SK-N-SH (cell line): ENCODE data around the gene RGS17. TPM values are rescaled to one million over a fixed set of nuclear protein-coding genes. Genes with fewer than 3 reads are reported as not detected.

Experiments
- CTCF ChIA-PET: fragments of 300-600, 350-600 bp; formaldehyde crosslinking; extraction: SDS; loops from one replicate; lab custom pipeline; 2021; lab: Yijun Ruan, JAX
- POLR2A ChIA-PET: fragments of 350-600 bp; sonication (Branson Sonifier 250); formaldehyde crosslinking; extraction: SDS; loops from one replicate; lab custom pipeline; 2020; ENCODE audit warnings: antibody characterized with exemption, inconsistent platforms; lab: Yijun Ruan, JAX
- DNase-seq: peaks from one replicate; pipeline ENCODE4 v3.0.0; 2012
- H2AFZ ChIP-seq: fragments of 200-600 bp; sonication (generic); 2 replicates; pipeline ENCODE4 v1.8.1; 2016; ENCODE audit warnings: antibody characterized with exemption, mild to moderate bottlenecking, low read depth
- H3F3A ChIP-seq: fragments of 200-600 bp; sonication (generic); replicated peaks from 2 replicates; pipeline ENCODE3; 2016; ENCODE audit warnings: antibody characterized with exemption, mild to moderate bottlenecking; ENCODE audit not compliant: insufficient read depth
- H3K27ac ChIP-seq, 2 experiments: fragments of 200-500 bp in 1 of 2; fragments of 200-600 bp in 1 of 2; sonication (Bioruptor generic) in 1 of 2; sonication (generic), shearing (Covaris generic) in 1 of 2; 2 replicates each; pipeline versions ENCODE4 v1.5.1 to v1.6.1; 2014 to 2016; ENCODE audit warnings: low read depth in 2 of 2, inconsistent platforms in 1 of 2, low read length in 1 of 2, mild to moderate bottlenecking in 1 of 2, mixed read lengths in 1 of 2
- H3K27me3 ChIP-seq: fragments of 200-600 bp; sonication (generic), shearing (Covaris generic); 2 replicates; pipeline ENCODE4 v1.6.1; 2016; ENCODE audit warnings: mixed run types; ENCODE audit not compliant: insufficient read depth
- H3K36me3 ChIP-seq, 2 experiments: fragments of 200-500 bp in 1 of 2; fragments of 200-600 bp in 1 of 2; sonication (Bioruptor generic) in 1 of 2; sonication (generic) in 1 of 2; replicated peaks in 1 of 2; 2 replicates each; pipeline versions ENCODE3 to v1.5.1; 2014 to 2016; ENCODE audit warnings: low read length in 1 of 2, mild to moderate bottlenecking in 1 of 2; ENCODE audit not compliant: insufficient read depth in 2 of 2, control insufficient read depth in 1 of 2
- H3K4me1 ChIP-seq, 2 experiments: fragments of 200-500 bp in 1 of 2; fragments of 200-600 bp in 1 of 2; sonication (Bioruptor generic) in 1 of 2; sonication (generic), shearing (Covaris generic) in 1 of 2; 2 replicates each; pipeline versions ENCODE4 v1.5.1 to v1.6.1; 2014 to 2016; ENCODE audit warnings: low read depth in 1 of 2, low read length in 1 of 2, mixed run types in 1 of 2; ENCODE audit not compliant: insufficient read depth in 2 of 2, control insufficient read depth in 1 of 2
- H3K4me2 ChIP-seq: fragments of 200-600 bp; sonication (generic), shearing (Covaris generic); 2 replicates; pipeline ENCODE4 v1.6.1; 2017; ENCODE audit warnings: mixed run types
- H3K4me3 ChIP-seq, 2 experiments: fragments of 200-500 bp in 1 of 2; fragments of 200-600 bp in 1 of 2; sonication (Bioruptor generic) in 1 of 2; sonication (generic), shearing (Covaris generic) in 1 of 2; 2 replicates each; pipeline versions ENCODE4 v1.5.1 to v1.8.1; 2014 to 2016; ENCODE audit warnings: low read depth in 2 of 2, inconsistent platforms in 1 of 2, low read length in 1 of 2, mild to moderate bottlenecking in 1 of 2, mixed read lengths in 1 of 2, moderate library complexity in 1 of 2
- H3K79me2 ChIP-seq: fragments of 200-600 bp; sonication (generic); 2 replicates; pipeline ENCODE4 v1.8.1; 2017; ENCODE audit warnings: mild to moderate bottlenecking; ENCODE audit not compliant: insufficient read depth
- H3K9ac ChIP-seq: fragments of 200-600 bp; sonication (generic); 2 replicates; pipeline ENCODE4 v1.6.1; 2017; ENCODE audit warnings: mixed run types
- H3K9me2 ChIP-seq: fragments of 200-600 bp; sonication (generic); 2 replicates; pipeline ENCODE4 v1.6.1; 2017; ENCODE audit warnings: mixed run types
- H3K9me3 ChIP-seq: fragments of 200-600 bp; sonication (generic); 2 replicates; pipeline ENCODE4 v1.6.1; 2017; ENCODE audit warnings: mixed run types, mild to moderate bottlenecking, moderate library complexity
- H4K20me1 ChIP-seq: fragments of 200-600 bp; sonication (generic); 2 replicates; pipeline ENCODE4 v1.6.1; 2017; ENCODE audit warnings: mild to moderate bottlenecking, mixed run types; ENCODE audit not compliant: insufficient read depth
- CHD2 ChIP-seq: fragments of 150-350 bp; IDR thresholded peaks from 2 replicates; pipeline ENCODE4 v1.6.1; 2018; ENCODE audit warnings: low read length; ENCODE audit not compliant: partially characterized antibody
- CTCF ChIP-seq: fragments of 200-600 bp; sonication (generic); IDR thresholded peaks from 2 replicates; pipeline ENCODE4 v1.6.1; 2017; ENCODE audit warnings: antibody characterized with exemption, mild to moderate bottlenecking, moderate library complexity
- ELF1 ChIP-seq: IDR thresholded peaks from 2 replicates; pipeline ENCODE4 v1.4.0; 2012
- FOSL2 ChIP-seq: IDR thresholded peaks from 2 replicates; pipeline ENCODE4 v1.4.0; 2012; ENCODE audit warnings: low read depth, mild to moderate bottlenecking, moderate library complexity, borderline replicate concordance
- FOXJ3 ChIP-seq: sonication (generic); formaldehyde crosslinking; IDR thresholded peaks from 2 replicates; pipeline ENCODE4 v1.5.1; 2020; ENCODE audit warnings: mild to moderate bottlenecking, missing genetic modification reagents
- FOXM1 ChIP-seq: IDR thresholded peaks from 2 replicates; pipeline ENCODE4 v1.4.0; 2012; ENCODE audit warnings: low read depth, mild to moderate bottlenecking
- GABPA ChIP-seq: IDR thresholded peaks from 2 replicates; pipeline ENCODE4 v1.4.0; 2012; ENCODE audit warnings: low read depth, mild to moderate bottlenecking
- GATA2 ChIP-seq: sonication (generic); formaldehyde crosslinking; IDR thresholded peaks from 2 replicates; pipeline ENCODE4 v1.5.0; 2020; ENCODE audit warnings: mild to moderate bottlenecking, missing genetic modification reagents
- JUND ChIP-seq: IDR thresholded peaks from 2 replicates; pipeline ENCODE4 v1.4.0; 2012
- MEF2A ChIP-seq: IDR thresholded peaks from 2 replicates; pipeline ENCODE4 v1.4.0; 2012; ENCODE audit warnings: low read depth, borderline replicate concordance
- MXI1 ChIP-seq: IDR thresholded peaks from 2 replicates; pipeline ENCODE4 v1.6.1; 2012; ENCODE audit warnings: mild to moderate bottlenecking, low read depth, low read length, improper control_type of control experiment
- NFIC ChIP-seq: IDR thresholded peaks from 2 replicates; pipeline ENCODE4 v1.4.0; 2012; ENCODE audit warnings: borderline replicate concordance
- NRF1 ChIP-seq: IDR thresholded peaks from 2 replicates; pipeline ENCODE4 v1.6.1; 2012; ENCODE audit warnings: low read depth, mild to moderate bottlenecking, low read length
- POLR2AphosphoS5 ChIP-seq: IDR thresholded peaks from 2 replicates; pipeline ENCODE4 v1.6.1; 2012; ENCODE audit warnings: low read depth, low read length
- REST ChIP-seq: IDR thresholded peaks from 2 replicates; pipeline ENCODE4 v1.6.1; 2012; ENCODE audit warnings: mild to moderate bottlenecking, low read depth, low read length, moderate library complexity
- RFX5 ChIP-seq: IDR thresholded peaks from 2 replicates; pipeline ENCODE4 v1.6.1; 2012; ENCODE audit warnings: mild to moderate bottlenecking, improper control_type of control experiment, low read length
- RXRA ChIP-seq: IDR thresholded peaks from 2 replicates; pipeline ENCODE4 v1.4.0; 2012; ENCODE audit warnings: low read depth, mild to moderate bottlenecking, borderline replicate concordance
- SIN3A ChIP-seq: IDR thresholded peaks from 2 replicates; pipeline ENCODE4 v1.6.1; 2012; ENCODE audit warnings: low read depth, mild to moderate bottlenecking, low read length, moderate library complexity, borderline replicate concordance
- SMC3 ChIP-seq: IDR thresholded peaks from 2 replicates; pipeline ENCODE4 v1.6.1; 2012; ENCODE audit warnings: low read depth, low read length, improper control_type of control experiment
- TAF1 ChIP-seq: IDR thresholded peaks from 2 replicates; pipeline ENCODE4 v1.6.1; 2012; ENCODE audit warnings: low read depth, mild to moderate bottlenecking, low read length, moderate library complexity, borderline replicate concordance
- TCF12 ChIP-seq: IDR thresholded peaks from 2 replicates; pipeline ENCODE4 v1.4.0; 2012
- YY1 ChIP-seq: IDR thresholded peaks from 2 replicates; pipeline ENCODE4 v1.4.0; 2012; ENCODE audit warnings: low read depth, mild to moderate bottlenecking
- WGBS: methylation state at CpG from one replicate; pipeline ENCODE4 v1.1.6; 2017; ENCODE audit warnings: low lambda C conversion rate; 5-methylcytosine and 5-hydroxymethylcytosine counted together
- polyA plus RNA-seq, 3 experiments: library from polyadenylated mRNA; depleted of rRNA; stranded (reverse); fragments of >200 nt; gene quantifications; 2 replicates each; pipeline ENCODE4 v1.2.3, GENCODE V29; 2012
- TF ChIP-seq, protein P1 (sequence below): fragments of 150-350 bp; IDR thresholded peaks from 2 replicates; pipeline ENCODE4 v1.6.1; 2016; ENCODE audit warnings: mild to moderate bottlenecking, low read depth, low read length
- TF ChIP-seq, protein P2 (sequence below): fragments of 150-350 bp; IDR thresholded peaks from 2 replicates; pipeline ENCODE4 v1.6.1; 2017; ENCODE audit warnings: antibody characterized with exemption, low read length, low read depth, borderline replicate concordance
- TF ChIP-seq, protein P3 (sequence below): IDR thresholded peaks from 2 replicates; pipeline ENCODE4 v1.4.0; 2012; ENCODE audit warnings: low read depth, borderline replicate concordance

The RGS17 gene
- polyA plus RNA-seq, 1 of the 3 experiments (the other 2 are of a cell fraction) = 1.4 TPM

- peak overlapping the region; percentile 68; the same call in 1 of the 2 replicates for H3K4me2 ChIP-seq
- no peaks in the 10 kb centered on the region for H3K27me3 ChIP-seq
- H2AFZ ChIP-seq = peak overlapping the region; percentile 78; the same call in 1 of the 2 replicates
- H3K36me3 ChIP-seq = peaks cover 0 to 2% of the 10 kb centered on the region in 2 experiments
- H3K9me3 ChIP-seq = no peaks in the 10 kb centered on the region
- DNase-seq = no peak
- H3K27ac ChIP-seq = peak overlapping the region; percentile 43 to 87
- 0 out of 2 replicates have a peak, but pooled peaks cover 4% of the 10 kb centered on the region for H3K79me2 ChIP-seq
- peak overlapping the region in 1 of 2 experiments; percentile 25; a peak in 3 of 4 replicates for H3K4me3 ChIP-seq
- H3K9me2 ChIP-seq = no peaks in the 10 kb centered on the region; the same call in 1 of the 2 replicates
- H3K4me1 ChIP-seq = peaks cover 5 to 9% of the 10 kb centered on the region in 2 experiments; a peak in 2 of 4 replicates
- ChIA-PET POLR2A (no interaction called here), CTCF (interaction anchor here (0.6 to 0.9 kb wide), 2 partner anchors 15 to 81 kb away, joined by 3 to 4 read pairs; no protein-coding TSS in a partner anchor)
- no peaks in the 10 kb centered on the region for H4K20me1 ChIP-seq
- H3F3A ChIP-seq = peaks cover 32% of the 10 kb centered on the region
- H3K9ac ChIP-seq = no peak overlapping the region; the same call in 1 of the 2 replicates
- 47% methylated on average over 9 of the region's 9 CpGs for WGBS
- TF ChIP-seq, protein P1, sequence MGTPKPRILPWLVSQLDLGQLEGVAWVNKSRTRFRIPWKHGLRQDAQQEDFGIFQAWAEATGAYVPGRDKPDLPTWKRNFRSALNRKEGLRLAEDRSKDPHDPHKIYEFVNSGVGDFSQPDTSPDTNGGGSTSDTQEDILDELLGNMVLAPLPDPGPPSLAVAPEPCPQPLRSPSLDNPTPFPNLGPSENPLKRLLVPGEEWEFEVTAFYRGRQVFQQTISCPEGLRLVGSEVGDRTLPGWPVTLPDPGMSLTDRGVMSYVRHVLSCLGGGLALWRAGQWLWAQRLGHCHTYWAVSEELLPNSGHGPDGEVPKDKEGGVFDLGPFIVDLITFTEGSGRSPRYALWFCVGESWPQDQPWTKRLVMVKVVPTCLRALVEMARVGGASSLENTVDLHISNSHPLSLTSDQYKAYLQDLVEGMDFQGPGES = no peak
- TF ChIP-seq JUND (peak; percentile 48), POLR2AphosphoS5 (no peak), NRF1 (no peak), MXI1 (no peak), CTCF (no peak), FOXM1 (0 out of 2 replicates have a peak, but pooled peaks have one; percentile 67), MEF2A (peak; percentile 54; the same call in 1 of the 2 replicates), TCF12 (peak; percentile 68), NFIC (no peak), REST (no peak), FOXJ3 (no peak), GATA2 (no peak), RFX5 (no peak), CHD2 (no peak), SIN3A (no peak), RXRA (0 out of 2 replicates have a peak, but pooled peaks have one; percentile 8), YY1 (no peak), FOSL2 (peak; percentile 45; the same call in 1 of the 2 replicates), SMC3 (no peak), GABPA (no peak), TAF1 (no peak), ELF1 (no peak)
- TF ChIP-seq, protein P2, sequence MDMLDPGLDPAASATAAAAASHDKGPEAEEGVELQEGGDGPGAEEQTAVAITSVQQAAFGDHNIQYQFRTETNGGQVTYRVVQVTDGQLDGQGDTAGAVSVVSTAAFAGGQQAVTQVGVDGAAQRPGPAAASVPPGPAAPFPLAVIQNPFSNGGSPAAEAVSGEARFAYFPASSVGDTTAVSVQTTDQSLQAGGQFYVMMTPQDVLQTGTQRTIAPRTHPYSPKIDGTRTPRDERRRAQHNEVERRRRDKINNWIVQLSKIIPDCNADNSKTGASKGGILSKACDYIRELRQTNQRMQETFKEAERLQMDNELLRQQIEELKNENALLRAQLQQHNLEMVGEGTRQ = no peak
- TF ChIP-seq, protein P3, sequence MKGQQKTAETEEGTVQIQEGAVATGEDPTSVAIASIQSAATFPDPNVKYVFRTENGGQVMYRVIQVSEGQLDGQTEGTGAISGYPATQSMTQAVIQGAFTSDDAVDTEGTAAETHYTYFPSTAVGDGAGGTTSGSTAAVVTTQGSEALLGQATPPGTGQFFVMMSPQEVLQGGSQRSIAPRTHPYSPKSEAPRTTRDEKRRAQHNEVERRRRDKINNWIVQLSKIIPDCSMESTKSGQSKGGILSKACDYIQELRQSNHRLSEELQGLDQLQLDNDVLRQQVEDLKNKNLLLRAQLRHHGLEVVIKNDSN = no peak
These were observed 38.7 kb downstream of the RGS17 start for GRCh38 chr6:153092082-153093013.
